HEK293 (cell line): Measurements from ENCODE around the gene MAEA.

ENCODE experiments used
- CTCF ChIA-PET: fragments of 350-600 bp; formaldehyde crosslinking; extraction: SDS; loops from one replicate; lab custom pipeline; 2021; ENCODE audit warnings: antibody characterized with exemption; lab: Yijun Ruan, JAX
- POLR2A ChIA-PET: fragments of 300-600 bp; formaldehyde crosslinking; extraction: SDS; loops from one replicate; lab custom pipeline; 2020; ENCODE audit warnings: antibody characterized with exemption, inconsistent platforms; lab: Yijun Ruan, JAX
- H3K27ac ChIP-seq: fragments of 200-500 bp; sonication (Bioruptor generic); 2 replicates; pipeline ENCODE4 v1.5.1; 2014; ENCODE audit warnings: low read depth, low read length, control low read depth, inconsistent platforms; ENCODE audit errors: extremely low read depth
- H3K36me3 ChIP-seq, 2 experiments: fragments of 200-500 bp in 1 of 2; sonication (Bioruptor generic) in 1 of 2; 1 replicate in 1 of 2; 2 replicates in 1 of 2; pipeline ENCODE4 v1.5.1; 2014 to 2017; ENCODE audit warnings: inconsistent platforms in 2 of 2, low read length in 2 of 2; ENCODE audit not compliant: control insufficient read depth in 2 of 2, insufficient read depth in 1 of 2
- H3K4me1 ChIP-seq: fragments of 200-500 bp; sonication (Bioruptor generic); 2 replicates; pipeline ENCODE4 v1.5.1; 2014; ENCODE audit warnings: mild to moderate bottlenecking, low read length, inconsistent platforms; ENCODE audit not compliant: control insufficient read depth, insufficient read depth
- H3K4me3 ChIP-seq: 2 replicates; pipeline ENCODE4 v1.5.1; 2011; ENCODE audit warnings: low read depth, mild to moderate bottlenecking, control low read depth, low read length, moderate library complexity
- H3K9me3 ChIP-seq: fragments of 200-500 bp; sonication (Bioruptor generic); 2 replicates; pipeline ENCODE4 v1.5.1; 2014; ENCODE audit warnings: low read depth, low read length, inconsistent platforms; ENCODE audit not compliant: control insufficient read depth, insufficient read depth
- EGR2 ChIP-seq: fragments of 450-650 bp; formaldehyde crosslinking; IDR thresholded peaks from 2 replicates; pipeline ENCODE4 v1.5.1; 2016; ENCODE audit warnings: low read depth, missing biosample characterization, missing genetic modification characterization
- IKZF3 ChIP-seq: fragments of 450-650 bp; IDR thresholded peaks from 2 replicates; pipeline ENCODE4 v1.5.0; 2018; ENCODE audit warnings: missing biosample characterization, mild to moderate bottlenecking, missing genetic modification characterization, moderate library complexity
- KLF16 ChIP-seq: fragments of 450-650 bp; formaldehyde crosslinking; IDR thresholded peaks from 2 replicates; pipeline ENCODE4 v1.5.1; 2017; ENCODE audit warnings: missing biosample characterization, missing genetic modification characterization
- MZF1 ChIP-seq: fragments of 450-650 bp; formaldehyde crosslinking; IDR thresholded peaks from 2 replicates; pipeline ENCODE4 v1.5.1; 2017; ENCODE audit warnings: missing biosample characterization, missing genetic modification characterization, borderline replicate concordance
- PRDM1 ChIP-seq: fragments of 450-650 bp; formaldehyde crosslinking; IDR thresholded peaks from 2 replicates; pipeline ENCODE4; 2016; ENCODE audit warnings: missing biosample characterization, missing genetic modification characterization
- SP3 ChIP-seq: fragments of 450-650 bp; formaldehyde crosslinking; IDR thresholded peaks from 2 replicates; pipeline ENCODE4 v1.5.1; 2016; ENCODE audit warnings: missing biosample characterization, missing genetic modification characterization
- SP7 ChIP-seq: fragments of 450-650 bp; formaldehyde crosslinking; IDR thresholded peaks from 2 replicates; pipeline ENCODE4 v1.5.1; 2016; ENCODE audit warnings: missing biosample characterization, missing genetic modification characterization
- ZNF112 ChIP-seq: fragments of 450-650 bp; formaldehyde crosslinking; IDR thresholded peaks from 2 replicates; pipeline ENCODE4 v1.5.0; 2017; ENCODE audit warnings: missing biosample characterization, missing genetic modification characterization
- ZNF221 ChIP-seq: fragments of 450-650 bp; formaldehyde crosslinking; IDR thresholded peaks from 2 replicates; pipeline ENCODE4 v1.5.1; 2017; ENCODE audit warnings: missing biosample characterization, missing genetic modification characterization, borderline replicate concordance
- ZNF311 ChIP-seq: fragments of 450-650 bp; formaldehyde crosslinking; IDR thresholded peaks from 2 replicates; pipeline ENCODE4 v1.5.1; 2017; ENCODE audit warnings: missing biosample characterization, missing genetic modification characterization, borderline replicate concordance
- ZNF341 ChIP-seq: fragments of 450-650 bp; formaldehyde crosslinking; IDR thresholded peaks from 2 replicates; pipeline ENCODE4; 2016; ENCODE audit warnings: low read depth, missing biosample characterization, missing genetic modification characterization
- ZNF501 ChIP-seq: fragments of 450-650 bp; formaldehyde crosslinking; IDR thresholded peaks from 2 replicates; pipeline ENCODE4 v1.5.1; 2016; ENCODE audit warnings: missing biosample characterization, missing genetic modification characterization
- ZNF558 ChIP-seq: fragments of 450-650 bp; formaldehyde crosslinking; IDR thresholded peaks from 2 replicates; pipeline ENCODE4 v1.5.1; 2016; ENCODE audit warnings: missing biosample characterization, missing genetic modification characterization
- ZNF624 ChIP-seq: fragments of 450-650 bp; formaldehyde crosslinking; IDR thresholded peaks from 2 replicates; pipeline ENCODE4 v1.5.1; 2017; ENCODE audit warnings: missing biosample characterization, missing genetic modification characterization
- ZNF654 ChIP-seq: fragments of 450-650 bp; formaldehyde crosslinking; IDR thresholded peaks from 2 replicates; pipeline ENCODE4 v1.5.1; 2016; ENCODE audit warnings: low read depth, missing biosample characterization, missing genetic modification characterization
- ZSCAN16 ChIP-seq: fragments of 450-650 bp; formaldehyde crosslinking; IDR thresholded peaks from 2 replicates; pipeline ENCODE4 v1.5.1; 2016; ENCODE audit warnings: missing biosample characterization, missing genetic modification characterization
- TF ChIP-seq, protein P1 (sequence below): fragments of 450-650 bp; formaldehyde crosslinking; conservative IDR thresholded peaks from 2 replicates; pipeline ENCODE4 v1.5.1; 2016; ENCODE audit warnings: low read depth, missing biosample characterization, missing genetic modification characterization
- TF ChIP-seq, protein P2 (sequence below): fragments of 450-650 bp; formaldehyde crosslinking; IDR thresholded peaks from 2 replicates; pipeline ENCODE4 v1.5.1; 2016; ENCODE audit warnings: missing biosample characterization, missing genetic modification characterization, borderline replicate concordance
- TF ChIP-seq, protein P3 (sequence below): fragments of 450-650 bp; formaldehyde crosslinking; IDR thresholded peaks from 2 replicates; pipeline ENCODE4 v1.5.1; 2017; ENCODE audit warnings: missing biosample characterization, missing genetic modification characterization
- TF ChIP-seq, protein P4 (sequence below): fragments of 450-650 bp; formaldehyde crosslinking; IDR thresholded peaks from 2 replicates; pipeline ENCODE4 v1.5.1; 2016; ENCODE audit warnings: missing biosample characterization, missing genetic modification characterization, borderline replicate concordance

Gene MAEA

DNA sequence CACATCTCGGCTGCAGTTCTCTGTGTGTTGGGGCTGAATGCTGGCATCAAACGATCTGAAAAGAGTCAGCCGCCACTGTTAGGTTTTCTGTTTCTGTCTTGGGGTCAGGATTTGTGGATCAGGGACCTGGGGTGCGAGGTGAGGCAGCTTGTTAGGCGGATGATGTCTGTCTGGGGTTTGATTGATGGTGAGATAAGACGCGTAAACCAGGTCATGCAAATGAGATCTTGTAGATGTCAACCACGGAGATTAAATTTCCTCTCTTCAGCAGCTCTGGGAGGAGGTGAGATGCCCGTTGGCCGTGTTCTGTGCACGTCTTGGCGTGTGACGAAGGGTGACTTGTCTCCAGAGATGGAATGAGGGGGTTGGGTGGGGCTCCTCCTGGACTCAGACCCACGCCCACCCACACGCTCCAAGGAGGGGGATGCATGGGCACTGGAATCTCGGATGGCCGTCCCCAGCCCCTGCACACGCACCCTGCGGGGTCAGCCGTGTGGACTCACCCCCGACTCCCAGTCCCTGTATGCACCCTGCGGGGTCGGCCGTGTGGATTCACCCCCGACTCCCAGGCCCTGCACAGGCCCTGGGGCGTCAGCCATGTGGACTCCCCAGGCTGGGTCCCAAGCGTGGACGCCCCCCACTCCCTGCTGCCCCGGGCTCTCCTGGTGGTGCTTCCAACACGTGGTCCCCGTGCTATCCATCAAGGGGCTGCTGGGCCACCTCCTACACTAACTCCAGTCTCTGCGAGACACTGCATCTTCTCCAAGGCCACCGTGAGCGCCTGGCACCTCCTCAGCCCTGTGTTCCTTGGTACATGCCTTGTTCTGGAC lies 41.3 kb downstream of the MAEA start (continued):
- TF ChIP-seq, protein P1, sequence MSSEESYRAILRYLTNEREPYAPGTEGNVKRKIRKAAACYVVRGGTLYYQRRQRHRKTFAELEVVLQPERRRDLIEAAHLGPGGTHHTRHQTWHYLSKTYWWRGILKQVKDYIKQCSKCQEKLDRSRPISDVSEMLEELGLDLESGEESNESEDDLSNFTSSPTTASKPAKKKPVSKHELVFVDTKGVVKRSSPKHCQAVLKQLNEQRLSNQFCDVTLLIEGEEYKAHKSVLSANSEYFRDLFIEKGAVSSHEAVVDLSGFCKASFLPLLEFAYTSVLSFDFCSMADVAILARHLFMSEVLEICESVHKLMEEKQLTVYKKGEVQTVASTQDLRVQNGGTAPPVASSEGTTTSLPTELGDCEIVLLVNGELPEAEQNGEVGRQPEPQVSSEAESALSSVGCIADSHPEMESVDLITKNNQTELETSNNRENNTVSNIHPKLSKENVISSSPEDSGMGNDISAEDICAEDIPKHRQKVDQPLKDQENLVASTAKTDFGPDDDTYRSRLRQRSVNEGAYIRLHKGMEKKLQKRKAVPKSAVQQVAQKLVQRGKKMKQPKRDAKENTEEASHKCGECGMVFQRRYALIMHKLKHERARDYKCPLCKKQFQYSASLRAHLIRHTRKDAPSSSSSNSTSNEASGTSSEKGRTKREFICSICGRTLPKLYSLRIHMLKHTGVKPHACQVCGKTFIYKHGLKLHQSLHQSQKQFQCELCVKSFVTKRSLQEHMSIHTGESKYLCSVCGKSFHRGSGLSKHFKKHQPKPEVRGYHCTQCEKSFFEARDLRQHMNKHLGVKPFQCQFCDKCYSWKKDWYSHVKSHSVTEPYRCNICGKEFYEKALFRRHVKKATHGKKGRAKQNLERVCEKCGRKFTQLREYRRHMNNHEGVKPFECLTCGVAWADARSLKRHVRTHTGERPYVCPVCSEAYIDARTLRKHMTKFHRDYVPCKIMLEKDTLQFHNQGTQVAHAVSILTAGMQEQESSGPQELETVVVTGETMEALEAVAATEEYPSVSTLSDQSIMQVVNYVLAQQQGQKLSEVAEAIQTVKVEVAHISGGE (tag by site-specific recombination): no peak
- TF ChIP-seq ZNF311 (tag by site-specific recombination) (no peak), SP3 (tag by site-specific recombination) (no peak), ZSCAN16 (tag by site-specific recombination) (no peak), ZNF501 (tag by site-specific recombination) (no peak), EGR2 (tag by site-specific recombination) (no peak), ZNF624 (tag by site-specific recombination) (no peak)
- TF ChIP-seq, protein P2, sequence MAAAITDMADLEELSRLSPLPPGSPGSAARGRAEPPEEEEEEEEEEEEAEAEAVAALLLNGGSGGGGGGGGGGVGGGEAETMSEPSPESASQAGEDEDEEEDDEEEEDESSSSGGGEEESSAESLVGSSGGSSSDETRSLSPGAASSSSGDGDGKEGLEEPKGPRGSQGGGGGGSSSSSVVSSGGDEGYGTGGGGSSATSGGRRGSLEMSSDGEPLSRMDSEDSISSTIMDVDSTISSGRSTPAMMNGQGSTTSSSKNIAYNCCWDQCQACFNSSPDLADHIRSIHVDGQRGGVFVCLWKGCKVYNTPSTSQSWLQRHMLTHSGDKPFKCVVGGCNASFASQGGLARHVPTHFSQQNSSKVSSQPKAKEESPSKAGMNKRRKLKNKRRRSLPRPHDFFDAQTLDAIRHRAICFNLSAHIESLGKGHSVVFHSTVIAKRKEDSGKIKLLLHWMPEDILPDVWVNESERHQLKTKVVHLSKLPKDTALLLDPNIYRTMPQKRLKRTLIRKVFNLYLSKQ (tag by site-specific recombination): no peak
- TF ChIP-seq, protein P3, sequence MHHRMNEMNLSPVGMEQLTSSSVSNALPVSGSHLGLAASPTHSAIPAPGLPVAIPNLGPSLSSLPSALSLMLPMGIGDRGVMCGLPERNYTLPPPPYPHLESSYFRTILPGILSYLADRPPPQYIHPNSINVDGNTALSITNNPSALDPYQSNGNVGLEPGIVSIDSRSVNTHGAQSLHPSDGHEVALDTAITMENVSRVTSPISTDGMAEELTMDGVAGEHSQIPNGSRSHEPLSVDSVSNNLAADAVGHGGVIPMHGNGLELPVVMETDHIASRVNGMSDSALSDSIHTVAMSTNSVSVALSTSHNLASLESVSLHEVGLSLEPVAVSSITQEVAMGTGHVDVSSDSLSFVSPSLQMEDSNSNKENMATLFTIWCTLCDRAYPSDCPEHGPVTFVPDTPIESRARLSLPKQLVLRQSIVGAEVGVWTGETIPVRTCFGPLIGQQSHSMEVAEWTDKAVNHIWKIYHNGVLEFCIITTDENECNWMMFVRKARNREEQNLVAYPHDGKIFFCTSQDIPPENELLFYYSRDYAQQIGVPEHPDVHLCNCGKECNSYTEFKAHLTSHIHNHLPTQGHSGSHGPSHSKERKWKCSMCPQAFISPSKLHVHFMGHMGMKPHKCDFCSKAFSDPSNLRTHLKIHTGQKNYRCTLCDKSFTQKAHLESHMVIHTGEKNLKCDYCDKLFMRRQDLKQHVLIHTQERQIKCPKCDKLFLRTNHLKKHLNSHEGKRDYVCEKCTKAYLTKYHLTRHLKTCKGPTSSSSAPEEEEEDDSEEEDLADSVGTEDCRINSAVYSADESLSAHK (tag by site-specific recombination): no peak
- TF ChIP-seq, all 188 proteins: peak for 0

DNA sequence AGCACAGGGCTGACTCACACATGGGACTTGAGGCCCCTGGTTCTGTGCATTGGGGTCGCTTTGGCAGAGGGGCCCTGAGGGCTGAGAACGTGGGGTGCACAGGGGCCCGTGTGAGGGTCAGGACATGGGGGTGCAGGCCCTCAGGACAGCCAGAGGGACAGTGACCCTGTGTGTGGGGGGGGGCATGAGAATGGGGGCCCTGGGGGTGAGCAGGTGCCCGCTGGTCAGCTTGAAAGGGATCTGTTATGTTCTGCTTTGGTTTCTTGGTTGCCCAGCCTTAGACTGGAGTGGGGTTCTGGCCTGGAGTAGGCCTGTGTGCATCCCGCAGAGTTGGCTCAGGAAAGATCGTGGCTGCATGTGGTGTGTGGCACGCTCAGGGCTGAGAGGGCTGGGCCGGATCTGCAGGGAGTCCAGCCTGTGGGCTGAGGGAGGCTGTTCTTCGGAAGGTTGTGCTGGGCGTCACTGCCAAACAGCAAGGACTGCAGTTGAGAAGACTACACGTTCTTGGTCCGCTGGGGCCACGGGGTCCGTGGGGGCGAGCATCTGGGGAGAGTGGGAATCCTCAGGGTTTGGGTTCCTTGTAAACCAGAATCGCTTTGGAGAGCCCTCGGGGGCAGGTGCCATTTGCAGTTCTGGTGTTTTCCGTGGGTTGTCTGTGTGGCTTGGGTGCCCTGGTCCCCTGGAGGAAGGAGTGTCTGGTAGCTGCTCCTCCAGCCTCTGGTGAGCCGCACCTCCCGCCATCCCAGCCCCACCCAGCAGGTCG lies 42.1 kb downstream of the MAEA start:
- H3K4me3 ChIP-seq: no peak overlapping the region
- no peaks in the 10 kb centered on the region for H3K4me1 ChIP-seq
- ChIA-PET CTCF (interaction anchor here (1.2 kb wide), 1 partner anchor 589 kb away, joined by 3 read pairs; no protein-coding TSS in a partner anchor), POLR2A (no interaction called here)
- H3K9me3 ChIP-seq: no peaks in the 10 kb centered on the region
- H3K27ac ChIP-seq: no peak overlapping the region
- TF ChIP-seq, protein P4, sequence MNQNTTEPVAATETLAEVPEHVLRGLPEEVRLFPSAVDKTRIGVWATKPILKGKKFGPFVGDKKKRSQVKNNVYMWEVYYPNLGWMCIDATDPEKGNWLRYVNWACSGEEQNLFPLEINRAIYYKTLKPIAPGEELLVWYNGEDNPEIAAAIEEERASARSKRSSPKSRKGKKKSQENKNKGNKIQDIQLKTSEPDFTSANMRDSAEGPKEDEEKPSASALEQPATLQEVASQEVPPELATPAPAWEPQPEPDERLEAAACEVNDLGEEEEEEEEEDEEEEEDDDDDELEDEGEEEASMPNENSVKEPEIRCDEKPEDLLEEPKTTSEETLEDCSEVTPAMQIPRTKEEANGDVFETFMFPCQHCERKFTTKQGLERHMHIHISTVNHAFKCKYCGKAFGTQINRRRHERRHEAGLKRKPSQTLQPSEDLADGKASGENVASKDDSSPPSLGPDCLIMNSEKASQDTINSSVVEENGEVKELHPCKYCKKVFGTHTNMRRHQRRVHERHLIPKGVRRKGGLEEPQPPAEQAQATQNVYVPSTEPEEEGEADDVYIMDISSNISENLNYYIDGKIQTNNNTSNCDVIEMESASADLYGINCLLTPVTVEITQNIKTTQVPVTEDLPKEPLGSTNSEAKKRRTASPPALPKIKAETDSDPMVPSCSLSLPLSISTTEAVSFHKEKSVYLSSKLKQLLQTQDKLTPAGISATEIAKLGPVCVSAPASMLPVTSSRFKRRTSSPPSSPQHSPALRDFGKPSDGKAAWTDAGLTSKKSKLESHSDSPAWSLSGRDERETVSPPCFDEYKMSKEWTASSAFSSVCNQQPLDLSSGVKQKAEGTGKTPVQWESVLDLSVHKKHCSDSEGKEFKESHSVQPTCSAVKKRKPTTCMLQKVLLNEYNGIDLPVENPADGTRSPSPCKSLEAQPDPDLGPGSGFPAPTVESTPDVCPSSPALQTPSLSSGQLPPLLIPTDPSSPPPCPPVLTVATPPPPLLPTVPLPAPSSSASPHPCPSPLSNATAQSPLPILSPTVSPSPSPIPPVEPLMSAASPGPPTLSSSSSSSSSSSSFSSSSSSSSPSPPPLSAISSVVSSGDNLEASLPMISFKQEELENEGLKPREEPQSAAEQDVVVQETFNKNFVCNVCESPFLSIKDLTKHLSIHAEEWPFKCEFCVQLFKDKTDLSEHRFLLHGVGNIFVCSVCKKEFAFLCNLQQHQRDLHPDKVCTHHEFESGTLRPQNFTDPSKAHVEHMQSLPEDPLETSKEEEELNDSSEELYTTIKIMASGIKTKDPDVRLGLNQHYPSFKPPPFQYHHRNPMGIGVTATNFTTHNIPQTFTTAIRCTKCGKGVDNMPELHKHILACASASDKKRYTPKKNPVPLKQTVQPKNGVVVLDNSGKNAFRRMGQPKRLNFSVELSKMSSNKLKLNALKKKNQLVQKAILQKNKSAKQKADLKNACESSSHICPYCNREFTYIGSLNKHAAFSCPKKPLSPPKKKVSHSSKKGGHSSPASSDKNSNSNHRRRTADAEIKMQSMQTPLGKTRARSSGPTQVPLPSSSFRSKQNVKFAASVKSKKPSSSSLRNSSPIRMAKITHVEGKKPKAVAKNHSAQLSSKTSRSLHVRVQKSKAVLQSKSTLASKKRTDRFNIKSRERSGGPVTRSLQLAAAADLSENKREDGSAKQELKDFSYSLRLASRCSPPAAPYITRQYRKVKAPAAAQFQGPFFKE (tag by site-specific recombination): no peak
- TF ChIP-seq ZSCAN16 (tag by site-specific recombination): no peak
- TF ChIP-seq ZNF112 (tag by site-specific recombination): no peak
- no peak for TF ChIP-seq MZF1
- TF ChIP-seq ZNF654: no peak
- TF ChIP-seq ZNF341 (tag by site-specific recombination): no peak
- no peak for TF ChIP-seq IKZF3 (tag by site-specific recombination)
- no peak for TF ChIP-seq ZNF558 (tag by site-specific recombination)
- TF ChIP-seq KLF16: no peak
- TF ChIP-seq ZNF221 (tag by site-specific recombination): no peak
- TF ChIP-seq SP7 (tag by site-specific recombination): no peak
- no peak for TF ChIP-seq PRDM1 (tag by site-specific recombination)
- H3K36me3 ChIP-seq: peaks cover 0 to 82% of the 10 kb centered on the region in 2 experiments; a peak in 1 of 3 replicates
